Stimulated activated CD8-positive, alpha-beta memory T cell treated with anti-CD3 and anti-CD28 coated beads, Interleukin-2, amount 100 ng/mL, for 48 hours (primary cell): Measurements from ENCODE around the gene ACTR3C.
"Not testable (repeated sequence)": the region's sequence is repeated elsewhere in the genome, so short reads cannot be mapped to it uniquely, and the experiment has no call there.

Source experiments
- DNase-seq, 2 donors: peaks; one replicate each; pipeline ENCODE4 v3.0.0-alpha.2; 2020; ENCODE audit warnings: low read depth in 2 of 2

ACTR3C gene

GRCh38 chr7:150336746-150337145 is 13.4 kb upstream of the ACTR3C start:
- DNase-seq, result no peak

- no peak for DNase-seq
These were observed 12.4 kb upstream of the ACTR3C start for GRCh38 chr7:150335774-150336112.

- DNase-seq, result no peak
These were observed 11.9 kb upstream of the ACTR3C start for GRCh38 chr7:150335108-150335773.

GRCh38 chr7:150334108-150334507 is 10.8 kb upstream of the ACTR3C start:
- DNase-seq, result no peak

GRCh38 chr7:150333659-150334058 is 10.3 kb upstream of the ACTR3C start:
- DNase-seq, result no peak

- no peak for DNase-seq
These were observed 9.7 kb upstream of the ACTR3C start for GRCh38 chr7:150332852-150333635.

GRCh38 chr7:150330211-150330885 is 7.0 kb upstream of the ACTR3C start:
- DNase-seq, result no peak

GRCh38 chr7:150329331-150330120 is 6.2 kb upstream of the ACTR3C start:
- DNase-seq, result no peak

- no peak for DNase-seq
These were observed 4.0 kb upstream of the ACTR3C start for GRCh38 chr7:150327308-150327707.

- DNase-seq, result no peak
These were observed 3.4 kb upstream of the ACTR3C start for GRCh38 chr7:150326657-150327268.

- DNase-seq, result no peak
These were observed 2.6 kb upstream of the ACTR3C start for GRCh38 chr7:150325901-150326300.

GRCh38 chr7:150325110-150325611 is 1.8 kb upstream of the ACTR3C start:
- DNase-seq, result no peak

GRCh38 chr7:150324373-150324961 is 1.1 kb upstream of the ACTR3C start:
- DNase-seq, result no peak

- DNase-seq, result no peak
These were observed 482 bp upstream of the ACTR3C start for GRCh38 chr7:150323682-150324372.

- peak; percentile 20 to 46 for DNase-seq
These were observed 1.1 kb downstream of the ACTR3C start for GRCh38 chr7:150322114-150322832.

GRCh38 chr7:150321788-150322113 is 1.6 kb downstream of the ACTR3C start:
- no peak for DNase-seq

- no peak for DNase-seq
These were observed 5.4 kb downstream of the ACTR3C start for GRCh38 chr7:150317748-150318444.

GRCh38 chr7:150316987-150317386 is 6.4 kb downstream of the ACTR3C start:
- not testable (repeated sequence) for DNase-seq

GRCh38 chr7:150314639-150315239 is 8.6 kb downstream of the ACTR3C start:
- DNase-seq, result no peak
